Fibroblast of lung (primary cell): ENCODE measurements around the gene DUS1L. TPM values are rescaled to one million over a fixed set of nuclear protein-coding genes. Genes with fewer than 3 reads are reported as not detected.

Experiments
- DNase-seq, 2 donors: peaks; one replicate each; pipeline versions ENCODE4 v3.0.0 to v3.0.0-alpha.2; 2010; ENCODE audit warnings: low read depth in 2 of 2
- H2AFZ ChIP-seq: 2 replicates; pipeline ENCODE4 v1.5.1; 2012; ENCODE audit warnings: low read length, control low read depth, inconsistent platforms
- H3K27ac ChIP-seq: 2 replicates; pipeline ENCODE4 v1.5.1; 2011; ENCODE audit warnings: low read length, control low read depth; ENCODE audit not compliant: insufficient read depth
- H3K27me3 ChIP-seq: 2 replicates; pipeline ENCODE4 v1.5.1; 2011; ENCODE audit warnings: mild to moderate bottlenecking, low read length; ENCODE audit not compliant: control insufficient read depth, insufficient read depth
- H3K36me3 ChIP-seq: 2 replicates; pipeline ENCODE4 v1.5.1; 2011; ENCODE audit warnings: low read length; ENCODE audit not compliant: control insufficient read depth, insufficient read depth
- H3K4me1 ChIP-seq: 2 replicates; pipeline ENCODE4 v1.5.1; 2011; ENCODE audit warnings: low read length; ENCODE audit not compliant: control insufficient read depth, insufficient read depth; ENCODE audit errors: extremely low read depth
- H3K4me2 ChIP-seq: 2 replicates; pipeline ENCODE4 v1.5.1; 2011; ENCODE audit warnings: low read length, control low read depth; ENCODE audit not compliant: insufficient read depth; ENCODE audit errors: extremely low read depth
- H3K4me3 ChIP-seq, 4 experiments: fragments of 200-600 bp in 1 of 4; sonication (generic) in 1 of 4; replicated peaks in 1 of 4; 2 replicates each; pipeline ENCODE4 v1.5.1; 2011 to 2016; ENCODE audit warnings: low read length in 4 of 4, low read depth in 3 of 4, mild to moderate bottlenecking in 3 of 4, control low read depth in 2 of 4, inconsistent platforms in 1 of 4, mixed read lengths in 1 of 4; ENCODE audit not compliant: insufficient read depth in 1 of 4; ENCODE audit errors: control extremely low read depth in 1 of 4
- H3K79me2 ChIP-seq: 2 replicates; pipeline ENCODE4 v1.5.1; 2012; ENCODE audit warnings: mild to moderate bottlenecking, low read length, inconsistent platforms; ENCODE audit not compliant: control insufficient read depth, insufficient read depth
- H3K9ac ChIP-seq: 2 replicates; pipeline ENCODE4 v1.5.1; 2011; ENCODE audit warnings: mild to moderate bottlenecking, low read length, control low read depth; ENCODE audit not compliant: insufficient read depth
- H3K9me3 ChIP-seq: 2 replicates; pipeline ENCODE4 v1.5.1; 2012; ENCODE audit warnings: low read depth, low read length; ENCODE audit not compliant: control insufficient read depth, insufficient read depth
- H4K20me1 ChIP-seq: 2 replicates; pipeline ENCODE4 v1.5.1; 2011; ENCODE audit warnings: low read length; ENCODE audit not compliant: control insufficient read depth, insufficient read depth; ENCODE audit errors: extremely low read depth
- CTCF ChIP-seq, 2 donors: IDR thresholded peaks in 1 of 2; conservative IDR thresholded peaks in 1 of 2; 1 replicate in 1 of 2; 2 replicates in 1 of 2; pipeline ENCODE4 v1.5.1; 2011 to 2012; ENCODE audit warnings: low read length in 2 of 2, control low read depth in 1 of 2, inconsistent platforms in 1 of 2, low read depth in 1 of 2, mild to moderate bottlenecking in 1 of 2
- EZH2 ChIP-seq: IDR thresholded peaks from 2 replicates; pipeline ENCODE4 v1.5.1; 2012; ENCODE audit warnings: low read length, control low read depth, mild to moderate bottlenecking; ENCODE audit errors: missing control alignments
- polyA plus RNA-seq, 2 donors: library from polyadenylated mRNA; depleted of rRNA in 1 of 2; stranded (reverse) in 1 of 2; unstranded in 1 of 2; fragments of >200 nt; gene quantifications; 2 replicates each; pipeline ENCODE4 v1.2.1, GENCODE V29; 2011 to 2012; ENCODE audit warnings: missing spikeins in 1 of 2
- total RNA-seq: library from RNA; depleted of rRNA; stranded (reverse); fragments of >200 nt; gene quantifications from 2 replicates; pipeline ENCODE4 v1.2.1, GENCODE V29; 2014

The DUS1L gene
- total and polyA plus RNA-seq, 2 donors (not counting 1 experiment from before 2014, with no cell fraction given), result 24.6 to 41.0 TPM

GRCh38 chr17:82113941-82114340 lies 48.3 kb upstream of the DUS1L start:
- H2AFZ ChIP-seq, result no peak overlapping the region
- H3K27me3 ChIP-seq, result no peaks in the 10 kb centered on the region
- no peak overlapping the region for H3K9ac ChIP-seq
- H4K20me1 ChIP-seq, result no peaks in the 10 kb centered on the region
- no peaks in the 10 kb centered on the region for H3K9me3 ChIP-seq
- DNase-seq, result no peak
- no peak overlapping the region for H3K27ac ChIP-seq
- H3K4me2 ChIP-seq, result no peak overlapping the region
- no peak for TF ChIP-seq EZH2
- no peak for TF ChIP-seq CTCF (conservative IDR thresholded peaks at IDR 0.05 in 1 of 2, IDR thresholded peaks at IDR 0.05 in 1 of 2; ENCODE audit: low read depth in 1 of 2, low read length in 2 of 2)
- H3K4me1 ChIP-seq, result no peaks in the 10 kb centered on the region
- no peaks in the 10 kb centered on the region for H3K36me3 ChIP-seq
- H3K79me2 ChIP-seq, result no peaks in the 10 kb centered on the region
- no peak overlapping the region for H3K4me3 ChIP-seq

GRCh38 chr17:82113422-82113821 lies 47.8 kb upstream of the DUS1L start:
- Histone ChIP-seq H3K36me3 (no peaks in the 10 kb centered on the region), H4K20me1 (no peaks in the 10 kb centered on the region), H3K4me1 (peaks cover 2% of the 10 kb centered on the region), H3K4me2 (no peak overlapping the region), H3K27me3 (no peaks in the 10 kb centered on the region), H3K4me3 (no peak overlapping the region), H2AFZ (no peak overlapping the region), H3K79me2 (no peaks in the 10 kb centered on the region), H3K9ac (no peak overlapping the region), H3K9me3 (no peaks in the 10 kb centered on the region), H3K27ac (no peak overlapping the region)
- TF ChIP-seq CTCF (conservative IDR thresholded peaks at IDR 0.05 in 1 of 2, IDR thresholded peaks at IDR 0.05 in 1 of 2; ENCODE audit: low read depth in 1 of 2, low read length in 2 of 2) (no peak), EZH2 (no peak)
- no peak for DNase-seq

GRCh38 chr17:82112914-82113311 lies 47.3 kb upstream of the DUS1L start:
- Histone ChIP-seq H2AFZ (no peak overlapping the region), H3K4me1 (peaks cover 2% of the 10 kb centered on the region), H3K79me2 (no peaks in the 10 kb centered on the region), H4K20me1 (no peaks in the 10 kb centered on the region), H3K9ac (no peak overlapping the region), H3K4me3 (no peak overlapping the region), H3K9me3 (no peaks in the 10 kb centered on the region), H3K4me2 (no peak overlapping the region), H3K36me3 (no peaks in the 10 kb centered on the region), H3K27me3 (no peaks in the 10 kb centered on the region), H3K27ac (no peak overlapping the region)
- TF ChIP-seq EZH2 (no peak), CTCF (conservative IDR thresholded peaks at IDR 0.05 in 1 of 2, IDR thresholded peaks at IDR 0.05 in 1 of 2; ENCODE audit: low read depth in 1 of 2, low read length in 2 of 2) (no peak)
- no peak for DNase-seq
